Neural cell (in vitro differentiated cells): ENCODE data around the gene UIMC1.

ENCODE experiments used
- CTCF ChIP-seq: fragments of 450-650 bp; IDR thresholded peaks from 2 replicates; pipeline ENCODE4 v1.5.1; 2014; ENCODE audit warnings: antibody characterized with exemption, mild to moderate bottlenecking, moderate library complexity; ENCODE audit not compliant: poor library complexity, severe bottlenecking
- EP300 ChIP-seq: fragments of 450-650 bp; conservative IDR thresholded peaks from 2 replicates; pipeline ENCODE4 v1.6.1; 2014; ENCODE audit warnings: antibody characterized with exemption, mild to moderate bottlenecking, moderate library complexity; ENCODE audit not compliant: poor library complexity, severe bottlenecking
- EZH2 ChIP-seq: fragments of 200-600, 300-800 bp; shearing (Covaris generic), sonication (generic); IDR thresholded peaks from 2 replicates; pipeline ENCODE4 v1.6.1; 2014; ENCODE audit warnings: antibody characterized with exemption, low read length, borderline replicate concordance, mild to moderate bottlenecking; ENCODE audit not compliant: insufficient read depth, poor library complexity, severe bottlenecking
- MXI1 ChIP-seq: fragments of 450-650 bp; conservative IDR thresholded peaks from 2 replicates; pipeline ENCODE4 v1.6.1; 2014; ENCODE audit warnings: antibody characterized with exemption, mild to moderate bottlenecking; ENCODE audit not compliant: poor library complexity, severe bottlenecking
- POLR2AphosphoS5 ChIP-seq: IDR thresholded peaks from 2 replicates; pipeline ENCODE4 v1.6.1; 2012
- RAD21 ChIP-seq: fragments of 450-650 bp; conservative IDR thresholded peaks from 2 replicates; pipeline ENCODE4 v1.6.1; 2014; ENCODE audit warnings: antibody characterized with exemption, mild to moderate bottlenecking, moderate library complexity

- TF ChIP-seq CTCF, result no peak
- TF ChIP-seq EP300, result no peak
- no peak for TF ChIP-seq POLR2AphosphoS5
- TF ChIP-seq EZH2, result no peak
- no peak for TF ChIP-seq MXI1
- no peak for TF ChIP-seq RAD21
Measured at GRCh38 chr5:177044641-177045040, 38.1 kb upstream of the UIMC1 start.
